ENCODE measurements around the gene NLK. TPM values are rescaled to one million over a fixed set of nuclear protein-coding genes. Genes with fewer than 3 reads are reported as not detected.

NLK gene
- total RNA-seq, 1 donor from 2014 or later = 22.6 TPM

DNA sequence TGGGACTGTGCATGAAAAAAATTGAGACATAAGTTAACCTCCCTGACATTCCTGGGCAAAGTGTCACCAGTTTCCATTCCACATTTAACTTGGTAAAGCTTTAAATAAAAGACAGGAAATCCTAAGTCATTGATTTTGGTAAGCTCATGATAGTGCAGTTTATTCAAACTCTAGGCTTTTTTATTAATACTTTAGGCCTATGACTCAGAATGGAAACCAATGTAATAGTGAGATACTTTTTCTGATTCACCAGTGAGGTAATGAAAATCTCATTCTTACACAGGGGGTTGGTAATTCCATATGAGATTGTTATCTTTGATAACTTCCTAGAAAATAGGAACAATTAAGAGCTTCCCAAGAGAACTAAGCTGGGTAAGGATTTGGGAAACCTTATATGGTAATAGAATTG lies 91.1 kb downstream of the NLK start:
- no peaks in the 10 kb centered on the region for H3K9me3 ChIP-seq
- H3K27me3 ChIP-seq = no peaks in the 10 kb centered on the region
- peaks cover 13% of the 10 kb centered on the region for H3K36me3 ChIP-seq
- DNase-seq = no peak
- H3K4me1 ChIP-seq = no peaks in the 10 kb centered on the region
- intact Hi-C loops (cut with DNase I) = no loop called here
- H3K4me3 ChIP-seq = no peak overlapping the region
- TF ChIP-seq CTCF (IDR thresholded peaks at IDR 0.05) = no peak
- ATAC-seq = no peak
- H3K27ac ChIP-seq = no peak overlapping the region

DNA sequence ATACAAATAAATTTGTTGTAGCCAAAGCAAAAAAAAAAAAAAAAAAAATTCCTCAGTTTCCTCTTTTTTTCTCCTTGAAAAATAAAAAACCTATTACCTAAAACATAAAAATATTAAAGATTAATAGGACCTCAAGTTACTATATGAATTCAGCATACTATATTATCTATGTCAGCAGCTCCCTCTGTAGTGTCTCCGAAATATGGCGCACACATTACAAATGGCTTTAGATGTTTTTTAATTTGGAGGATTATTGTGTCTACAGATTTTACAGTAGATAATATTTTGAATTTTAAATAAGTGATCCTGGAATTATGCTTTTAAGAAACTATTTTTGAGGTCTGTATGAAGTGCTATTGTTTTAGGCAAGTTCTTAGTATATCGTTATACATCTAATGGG lies 94.4 kb downstream of the NLK start:
- intact Hi-C loops (cut with DNase I) = no loop called here
- Histone ChIP-seq H3K4me1 (no peaks in the 10 kb centered on the region), H3K9me3 (no peaks in the 10 kb centered on the region)

GRCh38 chr17:28139822-28140221 lies 97.3 kb downstream of the NLK start:
- Histone ChIP-seq H3K4me3 (no peak overlapping the region), H3K36me3 (no peaks in the 10 kb centered on the region)
- intact Hi-C loops (cut with DNase I) = no loop called here

More for the DNA sequence above, 94.4 kb downstream of the NLK start:
- H3K27me3 ChIP-seq = no peaks in the 10 kb centered on the region
- ATAC-seq (no peak), DNase-seq (no peak)
- H3K27ac ChIP-seq = no peak overlapping the region
- H3K4me3 ChIP-seq = no peak overlapping the region
- no peak for TF ChIP-seq CTCF (IDR thresholded peaks at IDR 0.05)
- H3K36me3 ChIP-seq = peaks cover 13% of the 10 kb centered on the region

DNA sequence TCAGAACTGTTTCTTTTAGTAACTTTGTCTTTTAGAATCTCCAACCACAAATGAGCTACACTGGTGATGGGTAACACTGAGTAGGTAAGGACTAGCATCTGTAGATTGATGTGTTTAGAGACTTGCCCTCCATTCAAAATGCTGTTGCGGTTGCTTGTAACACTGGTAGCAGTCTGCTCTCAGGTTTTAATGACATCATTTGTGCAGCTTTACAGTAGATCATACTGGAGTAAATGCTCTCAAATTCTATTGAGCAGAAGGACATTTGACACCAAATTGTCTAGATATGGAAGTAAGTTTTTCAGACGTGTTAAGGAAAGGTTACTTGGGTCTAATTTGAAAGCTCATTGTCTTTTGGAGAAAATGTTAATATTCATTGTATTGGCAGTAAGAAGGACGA lies 98.8 kb downstream of the NLK start:
- no peak overlapping the region for H3K27ac ChIP-seq
- DNase-seq (no peak), ATAC-seq (no peak)
- H3K36me3 ChIP-seq = no peaks in the 10 kb centered on the region
- H3K4me1 ChIP-seq = no peaks in the 10 kb centered on the region
- no peaks in the 10 kb centered on the region for H3K27me3 ChIP-seq
- intact Hi-C loops (cut with DNase I) = no loop called here
- no peak overlapping the region for H3K4me3 ChIP-seq
- no peaks in the 10 kb centered on the region for H3K9me3 ChIP-seq
- TF ChIP-seq CTCF (IDR thresholded peaks at IDR 0.05) = no peak

More at GRCh38 chr17:28139822-28140221, 97.3 kb downstream of the NLK start:
- Histone ChIP-seq H3K27me3 (no peaks in the 10 kb centered on the region), H3K4me1 (no peaks in the 10 kb centered on the region), H3K27ac (no peak overlapping the region), H3K9me3 (no peaks in the 10 kb centered on the region)
- DNase-seq = no peak
- no peak for ATAC-seq
- no peak for TF ChIP-seq CTCF (IDR thresholded peaks at IDR 0.05)

- H3K4me3 ChIP-seq = no peak overlapping the region
- no peaks in the 10 kb centered on the region for H3K27me3 ChIP-seq
- intact Hi-C loops (cut with DNase I) = no loop called here
- no peaks in the 10 kb centered on the region for H3K36me3 ChIP-seq
- ATAC-seq = no peak
- H3K9me3 ChIP-seq = no peaks in the 10 kb centered on the region
- H3K27ac ChIP-seq = no peak overlapping the region
- H3K4me1 ChIP-seq = no peaks in the 10 kb centered on the region
- TF ChIP-seq CTCF (IDR thresholded peaks at IDR 0.05) = no peak
- DNase-seq = no peak
Observed at GRCh38 chr17:28141773-28142172, 99.3 kb downstream of the NLK start.

DNA sequence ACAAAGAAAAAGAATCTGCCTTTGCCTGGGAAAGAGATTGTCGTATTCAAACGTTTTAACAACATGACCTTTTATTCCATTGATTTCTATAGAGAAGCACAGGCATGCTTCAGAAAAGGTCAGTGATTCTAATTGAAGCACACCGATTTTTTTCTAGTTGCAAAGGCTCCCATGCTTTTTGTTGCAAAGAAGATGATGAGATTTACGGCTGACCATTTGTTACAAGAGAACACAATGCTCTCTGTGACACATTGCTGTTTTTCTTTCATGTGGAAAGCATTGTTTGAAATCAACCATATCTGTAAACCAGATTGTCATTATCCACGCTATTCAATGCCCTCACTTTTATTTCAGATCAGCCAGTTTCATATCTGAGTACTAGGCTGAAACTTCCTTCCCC lies 99.8 kb downstream of the NLK start:
- no peaks in the 10 kb centered on the region for H3K9me3 ChIP-seq
- ATAC-seq = no peak

More for the DNA sequence above, 99.8 kb downstream of the NLK start:
- Histone ChIP-seq H3K27me3 (no peaks in the 10 kb centered on the region), H3K36me3 (no peaks in the 10 kb centered on the region), H3K27ac (no peak overlapping the region), H3K4me3 (no peak overlapping the region), H3K4me1 (no peaks in the 10 kb centered on the region)
- intact Hi-C loops (cut with DNase I) = no loop called here
- DNase-seq = no peak
- no peak for TF ChIP-seq CTCF (IDR thresholded peaks at IDR 0.05)
